ENCODE data around the gene ZBTB38. TPM values are rescaled to one million over a fixed set of nuclear protein-coding genes. Genes with fewer than 3 reads are reported as not detected.

The ZBTB38 gene
- total and polyA plus RNA-seq, 2 donors (not counting 1 experiment from before 2014, with no cell fraction given): 96.0 to 191 TPM

DNA sequence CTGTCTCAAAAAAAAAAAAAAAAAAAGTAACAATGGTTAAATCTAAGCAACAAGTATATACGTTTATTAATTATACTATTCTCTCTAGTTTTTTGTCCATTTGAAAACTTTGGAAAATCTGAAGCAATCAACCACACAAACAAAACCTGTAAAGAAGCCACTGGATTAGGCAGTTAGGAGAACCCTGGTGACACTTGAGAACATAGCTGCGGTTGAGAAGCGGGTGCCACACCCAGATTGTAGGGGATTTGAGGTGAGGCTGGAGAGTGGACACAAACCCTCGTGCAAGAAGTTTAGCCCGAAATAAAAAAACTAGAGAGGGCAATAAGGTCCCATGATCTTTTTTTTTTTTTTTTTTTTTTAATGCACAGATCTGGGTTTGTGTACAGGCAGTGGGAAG, 25.9 kb upstream of the ZBTB38 start:
- H3K79me2 ChIP-seq (ENCODE audit: control insufficient read depth, insufficient read depth, low read length): no peaks in the 10 kb centered on the region
- no peaks in the 10 kb centered on the region for H3K9me3 ChIP-seq (ENCODE audit: control insufficient read depth, insufficient read depth, low read depth, low read length)
- H3K4me2 ChIP-seq (ENCODE audit: extremely low read depth, insufficient read depth, low read length): no peak overlapping the region
- no peaks in the 10 kb centered on the region for H3K36me3 ChIP-seq (ENCODE audit: control insufficient read depth, insufficient read depth, low read length)
- no peaks in the 10 kb centered on the region for H3K27me3 ChIP-seq (ENCODE audit: control insufficient read depth, insufficient read depth, low read length)
- TF ChIP-seq, protein P1, sequence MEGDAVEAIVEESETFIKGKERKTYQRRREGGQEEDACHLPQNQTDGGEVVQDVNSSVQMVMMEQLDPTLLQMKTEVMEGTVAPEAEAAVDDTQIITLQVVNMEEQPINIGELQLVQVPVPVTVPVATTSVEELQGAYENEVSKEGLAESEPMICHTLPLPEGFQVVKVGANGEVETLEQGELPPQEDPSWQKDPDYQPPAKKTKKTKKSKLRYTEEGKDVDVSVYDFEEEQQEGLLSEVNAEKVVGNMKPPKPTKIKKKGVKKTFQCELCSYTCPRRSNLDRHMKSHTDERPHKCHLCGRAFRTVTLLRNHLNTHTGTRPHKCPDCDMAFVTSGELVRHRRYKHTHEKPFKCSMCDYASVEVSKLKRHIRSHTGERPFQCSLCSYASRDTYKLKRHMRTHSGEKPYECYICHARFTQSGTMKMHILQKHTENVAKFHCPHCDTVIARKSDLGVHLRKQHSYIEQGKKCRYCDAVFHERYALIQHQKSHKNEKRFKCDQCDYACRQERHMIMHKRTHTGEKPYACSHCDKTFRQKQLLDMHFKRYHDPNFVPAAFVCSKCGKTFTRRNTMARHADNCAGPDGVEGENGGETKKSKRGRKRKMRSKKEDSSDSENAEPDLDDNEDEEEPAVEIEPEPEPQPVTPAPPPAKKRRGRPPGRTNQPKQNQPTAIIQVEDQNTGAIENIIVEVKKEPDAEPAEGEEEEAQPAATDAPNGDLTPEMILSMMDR (conservative IDR thresholded peaks at IDR 0.05 in 1 of 2, IDR thresholded peaks at IDR 0.05 in 1 of 2; ENCODE audit: low read depth in 1 of 2, low read length in 2 of 2): no peak
- TF ChIP-seq EZH2 (IDR thresholded peaks at IDR 0.05; ENCODE audit: low read length, missing control alignments): no peak
- H4K20me1 ChIP-seq (ENCODE audit: control insufficient read depth, extremely low read depth, insufficient read depth, low read length): no peaks in the 10 kb centered on the region
- H3K4me1 ChIP-seq (ENCODE audit: control insufficient read depth, extremely low read depth, insufficient read depth, low read length): no peaks in the 10 kb centered on the region
- H3K4me3 ChIP-seq (replicated peaks in 1 of 4; ENCODE audit: control extremely low read depth in 1 of 4, insufficient read depth in 1 of 4, low read depth in 3 of 4, low read length in 4 of 4): no peak overlapping the region
- H3K27ac ChIP-seq (ENCODE audit: insufficient read depth, low read length): no peak overlapping the region
- H2AFZ ChIP-seq (ENCODE audit: low read length): no peak overlapping the region
- H3K9ac ChIP-seq (ENCODE audit: insufficient read depth, low read length): no peak overlapping the region
- no peak for DNase-seq (ENCODE audit: low read depth in 2 of 2)

DNA sequence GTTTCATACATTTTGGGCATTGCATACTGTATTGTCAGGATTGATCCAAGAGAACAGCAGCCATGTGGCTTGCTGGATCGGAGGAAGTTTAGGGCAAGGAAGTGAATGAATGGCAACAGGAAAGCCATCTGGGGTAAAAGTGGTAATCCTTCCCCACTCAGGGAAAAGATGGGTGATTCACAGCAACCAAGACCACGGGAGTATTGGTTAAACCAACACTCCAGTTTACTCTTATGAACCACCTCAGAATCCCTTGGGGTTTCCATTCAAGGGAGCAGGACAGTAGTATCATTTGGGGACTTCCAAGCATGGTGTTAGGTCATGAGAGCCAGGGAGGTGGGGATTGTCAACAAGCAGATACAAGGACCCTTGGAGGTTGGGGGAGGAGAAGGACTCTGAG, 25.2 kb upstream of the ZBTB38 start:
- no peak overlapping the region for H3K4me3 ChIP-seq (replicated peaks in 1 of 4; ENCODE audit: control extremely low read depth in 1 of 4, insufficient read depth in 1 of 4, low read depth in 3 of 4, low read length in 4 of 4)
- no peak overlapping the region for H2AFZ ChIP-seq (ENCODE audit: low read length)
- no peaks in the 10 kb centered on the region for H3K36me3 ChIP-seq (ENCODE audit: control insufficient read depth, insufficient read depth, low read length)
- H3K79me2 ChIP-seq (ENCODE audit: control insufficient read depth, insufficient read depth, low read length): no peaks in the 10 kb centered on the region
- DNase-seq (ENCODE audit: low read depth in 2 of 2): no peak
- no peaks in the 10 kb centered on the region for H3K4me1 ChIP-seq (ENCODE audit: control insufficient read depth, extremely low read depth, insufficient read depth, low read length)
- no peak overlapping the region for H3K27ac ChIP-seq (ENCODE audit: insufficient read depth, low read length)
- no peaks in the 10 kb centered on the region for H3K27me3 ChIP-seq (ENCODE audit: control insufficient read depth, insufficient read depth, low read length)
- H4K20me1 ChIP-seq (ENCODE audit: control insufficient read depth, extremely low read depth, insufficient read depth, low read length): no peaks in the 10 kb centered on the region
- H3K4me2 ChIP-seq (ENCODE audit: extremely low read depth, insufficient read depth, low read length): no peak overlapping the region
- TF ChIP-seq, protein P1 (conservative IDR thresholded peaks at IDR 0.05 in 1 of 2, IDR thresholded peaks at IDR 0.05 in 1 of 2; ENCODE audit: low read depth in 1 of 2, low read length in 2 of 2): no peak
- TF ChIP-seq EZH2 (IDR thresholded peaks at IDR 0.05; ENCODE audit: low read length, missing control alignments): no peak
- no peaks in the 10 kb centered on the region for H3K9me3 ChIP-seq (ENCODE audit: control insufficient read depth, insufficient read depth, low read depth, low read length)
- no peak overlapping the region for H3K9ac ChIP-seq (ENCODE audit: insufficient read depth, low read length)

DNA sequence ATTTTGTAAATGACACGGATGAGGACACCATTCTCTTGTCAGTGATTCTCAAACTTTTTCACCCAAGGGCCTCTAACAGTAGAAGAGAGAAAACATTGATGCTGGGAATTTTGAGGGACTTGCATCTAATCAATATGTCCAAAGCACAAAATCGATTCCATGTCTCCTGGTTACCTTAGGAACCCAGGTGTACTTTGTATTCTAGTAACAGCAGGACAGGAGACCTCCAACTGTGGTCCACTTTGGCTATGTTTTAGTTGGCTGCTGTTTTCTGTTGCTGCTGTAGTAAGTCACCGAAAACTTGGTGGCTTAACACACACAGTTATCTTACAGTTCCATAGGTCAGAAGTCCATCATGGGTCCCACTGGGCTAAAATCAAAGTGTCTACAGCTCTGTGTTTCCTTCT, 24.4 kb upstream of the ZBTB38 start:
- no peak for DNase-seq (ENCODE audit: low read depth in 2 of 2)
- Histone ChIP-seq H3K4me2 (ENCODE audit: extremely low read depth, insufficient read depth, low read length) (no peak overlapping the region), H3K27ac (ENCODE audit: insufficient read depth, low read length) (no peak overlapping the region), H3K4me3 (replicated peaks in 1 of 4; ENCODE audit: control extremely low read depth in 1 of 4, insufficient read depth in 1 of 4, low read depth in 3 of 4, low read length in 4 of 4) (no peak overlapping the region), H3K27me3 (ENCODE audit: control insufficient read depth, insufficient read depth, low read length) (no peaks in the 10 kb centered on the region), H3K4me1 (ENCODE audit: control insufficient read depth, extremely low read depth, insufficient read depth, low read length) (peaks cover 3% of the 10 kb centered on the region), H2AFZ (ENCODE audit: low read length) (no peak overlapping the region), H3K36me3 (ENCODE audit: control insufficient read depth, insufficient read depth, low read length) (no peaks in the 10 kb centered on the region), H3K79me2 (ENCODE audit: control insufficient read depth, insufficient read depth, low read length) (no peaks in the 10 kb centered on the region), H3K9ac (ENCODE audit: insufficient read depth, low read length) (no peak overlapping the region), H4K20me1 (ENCODE audit: control insufficient read depth, extremely low read depth, insufficient read depth, low read length) (no peaks in the 10 kb centered on the region), H3K9me3 (ENCODE audit: control insufficient read depth, insufficient read depth, low read depth, low read length) (no peaks in the 10 kb centered on the region)
- TF ChIP-seq, protein P1 (conservative IDR thresholded peaks at IDR 0.05 in 1 of 2, IDR thresholded peaks at IDR 0.05 in 1 of 2; ENCODE audit: low read depth in 1 of 2, low read length in 2 of 2): no peak
- no peak for TF ChIP-seq EZH2 (IDR thresholded peaks at IDR 0.05; ENCODE audit: low read length, missing control alignments)
